ENCODE results near the gene VAV3. TPM values are rescaled to one million over a fixed set of nuclear protein-coding genes. Genes with fewer than 3 reads are reported as not detected.

VAV3 gene
- total RNA-seq, 1 donor from 2014 or later = 0.64 TPM

DNA sequence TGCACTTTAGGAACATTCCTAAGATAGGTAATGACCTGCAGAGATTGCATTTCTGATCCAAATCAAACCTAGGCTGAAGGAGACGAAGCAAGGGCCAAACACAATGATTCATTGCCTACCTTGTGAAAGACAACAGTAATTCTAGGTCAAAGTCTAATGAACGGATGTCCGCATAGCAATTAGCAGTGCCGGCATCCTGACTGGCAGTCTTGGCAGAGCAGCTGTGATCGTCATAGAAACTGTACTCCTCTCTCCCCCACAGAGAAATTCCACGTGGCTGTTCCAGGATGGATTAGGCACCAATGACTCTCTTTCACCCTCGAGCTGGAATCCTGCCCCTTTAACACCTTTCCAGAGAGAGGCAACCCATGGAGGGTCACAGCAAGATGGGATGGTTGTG, 28.9 kb upstream of the VAV3 start:
- Histone ChIP-seq H3K27ac (no peak overlapping the region), H3K36me3 (no peaks in the 10 kb centered on the region), H3K27me3 (no peaks in the 10 kb centered on the region), H3K4me3 (no peak overlapping the region), H3K9me3 (no peaks in the 10 kb centered on the region), H3K4me1 (no peaks in the 10 kb centered on the region)
- no peak for TF ChIP-seq CTCF (IDR thresholded peaks at IDR 0.05)
- DNase-seq (ENCODE audit: low spot score in 2 of 2) = no peak
- intact Hi-C loops (cut with DNase I) = no loop called here

DNA sequence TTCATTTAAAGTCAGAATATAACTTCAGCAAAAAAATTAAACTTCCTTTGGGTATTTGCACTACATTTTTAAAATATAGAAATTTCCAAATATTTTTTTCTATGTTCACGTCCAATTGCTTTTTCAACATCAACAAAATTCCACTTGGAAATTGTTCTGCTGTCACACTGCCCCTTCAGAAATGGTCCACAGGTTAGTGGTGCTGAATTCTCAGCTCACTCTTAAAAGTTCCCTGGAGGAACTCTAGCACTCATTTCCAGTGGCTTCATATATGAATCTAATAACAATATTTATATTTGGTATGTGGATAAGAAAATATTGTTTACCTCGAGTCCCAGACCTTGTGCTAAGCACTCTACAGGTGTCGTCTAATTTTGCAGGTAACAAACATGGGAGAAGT, 27.4 kb upstream of the VAV3 start:
- no peak for TF ChIP-seq CTCF (IDR thresholded peaks at IDR 0.05)
- intact Hi-C loops (cut with DNase I) = no loop called here
- no peaks in the 10 kb centered on the region for H3K4me1 ChIP-seq
- H3K27ac ChIP-seq = no peak overlapping the region
- no peaks in the 10 kb centered on the region for H3K9me3 ChIP-seq
- no peaks in the 10 kb centered on the region for H3K27me3 ChIP-seq
- DNase-seq (ENCODE audit: low spot score in 2 of 2) = no peak
- H3K4me3 ChIP-seq = no peak overlapping the region
- H3K36me3 ChIP-seq = no peaks in the 10 kb centered on the region

GRCh38 chr1:107991371-107992066, 26.5 kb upstream of the VAV3 start:
- no peaks in the 10 kb centered on the region for H3K36me3 ChIP-seq
- no peak for TF ChIP-seq CTCF (IDR thresholded peaks at IDR 0.05)
- no peaks in the 10 kb centered on the region for H3K4me1 ChIP-seq
- no peaks in the 10 kb centered on the region for H3K9me3 ChIP-seq
- DNase-seq (ENCODE audit: low spot score in 2 of 2) = no peak
- no peaks in the 10 kb centered on the region for H3K27me3 ChIP-seq
- intact Hi-C loops (cut with DNase I) = no loop called here
- no peak overlapping the region for H3K4me3 ChIP-seq
- no peak overlapping the region for H3K27ac ChIP-seq

DNA sequence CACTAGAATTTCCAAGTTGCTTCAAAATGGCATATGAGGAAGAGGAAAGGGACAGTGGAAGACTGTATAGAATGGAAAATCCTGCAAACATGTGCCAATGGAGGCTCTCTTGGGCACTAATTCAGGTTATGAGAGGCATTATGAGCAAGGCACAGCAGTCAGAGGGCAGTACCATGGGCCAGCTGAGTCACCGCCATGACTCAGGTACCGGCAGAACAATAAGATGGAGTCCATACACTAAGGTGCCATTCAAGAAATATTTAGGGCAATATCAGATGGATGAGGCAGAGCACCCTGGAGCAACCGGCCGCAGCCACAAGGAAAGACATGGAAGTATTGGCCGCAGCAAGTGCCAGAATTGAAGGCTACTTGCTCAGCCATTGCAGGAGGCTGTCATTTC, 25.6 kb upstream of the VAV3 start:
- intact Hi-C loops (cut with DNase I) = no loop called here
- DNase-seq (ENCODE audit: low spot score in 2 of 2) = no peak
- no peaks in the 10 kb centered on the region for H3K36me3 ChIP-seq
- no peak for TF ChIP-seq CTCF (IDR thresholded peaks at IDR 0.05)
- no peak overlapping the region for H3K27ac ChIP-seq
- H3K27me3 ChIP-seq = no peaks in the 10 kb centered on the region
- H3K9me3 ChIP-seq = no peaks in the 10 kb centered on the region
- H3K4me1 ChIP-seq = no peaks in the 10 kb centered on the region
- H3K4me3 ChIP-seq = no peak overlapping the region

DNA sequence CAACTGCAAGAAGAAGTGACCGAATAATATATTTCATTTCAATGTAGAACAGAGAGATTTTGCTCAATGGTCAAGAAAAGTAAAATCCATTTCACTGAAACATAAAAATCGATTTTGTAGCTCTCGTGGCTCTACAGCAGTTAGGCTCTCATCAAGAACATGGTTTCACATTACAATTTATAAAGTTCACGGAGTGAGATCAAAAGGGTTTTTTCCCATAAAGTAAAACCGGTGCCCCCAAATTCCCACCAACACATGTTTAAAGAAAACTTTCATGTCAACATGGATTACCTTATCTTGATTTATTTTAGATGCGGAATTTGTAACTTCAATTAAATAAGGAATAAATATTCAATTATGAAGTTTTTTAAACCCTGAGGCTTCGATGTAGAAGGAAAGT, 16.3 kb upstream of the VAV3 start:
- DNase-seq (ENCODE audit: low spot score in 2 of 2) = no peak
- no peaks in the 10 kb centered on the region for H3K27me3 ChIP-seq
- intact Hi-C loops (cut with DNase I) = no loop called here
- H3K4me3 ChIP-seq = no peak overlapping the region
- no peaks in the 10 kb centered on the region for H3K36me3 ChIP-seq
- H3K4me1 ChIP-seq = no peaks in the 10 kb centered on the region
- no peak for TF ChIP-seq CTCF (IDR thresholded peaks at IDR 0.05)
- H3K9me3 ChIP-seq = no peaks in the 10 kb centered on the region
- H3K27ac ChIP-seq = no peak overlapping the region

DNA sequence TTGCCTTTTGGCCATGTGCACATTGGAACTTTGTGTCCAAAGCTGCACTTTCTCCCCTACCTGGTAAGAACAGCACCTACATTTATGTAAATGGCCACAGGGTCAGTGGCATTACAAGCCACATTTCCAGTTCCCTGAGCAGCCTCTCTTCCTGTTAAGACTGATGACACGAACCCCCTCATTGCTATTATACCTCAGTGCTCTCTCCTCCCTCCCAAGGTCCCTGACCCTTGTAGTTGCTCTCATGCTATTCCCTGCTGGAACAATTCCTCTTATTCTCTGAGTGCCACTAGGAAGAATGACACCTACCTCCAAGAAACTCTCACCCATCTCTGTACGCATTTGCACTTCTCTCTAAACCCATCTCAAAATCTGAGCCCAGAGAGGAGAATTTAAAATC, 14.9 kb upstream of the VAV3 start:
- intact Hi-C loops (cut with DNase I) = no loop called here
- H3K36me3 ChIP-seq = no peaks in the 10 kb centered on the region
- H3K27me3 ChIP-seq = no peaks in the 10 kb centered on the region
- no peak overlapping the region for H3K27ac ChIP-seq
- H3K9me3 ChIP-seq = no peaks in the 10 kb centered on the region
- no peak for DNase-seq (ENCODE audit: low spot score in 2 of 2)
- no peaks in the 10 kb centered on the region for H3K4me1 ChIP-seq
- no peak for TF ChIP-seq CTCF (IDR thresholded peaks at IDR 0.05)
- no peak overlapping the region for H3K4me3 ChIP-seq

Measured in ascending aorta (tissue), 2 donors.